ENCODE results near the gene MEIS1. TPM values are rescaled to one million over a fixed set of nuclear protein-coding genes. Genes with fewer than 3 reads are reported as not detected.

Gene MEIS1
- total and polyA plus RNA-seq, 3 donors from 2014 or later = 10.8 to 13.8 (median 13.5) TPM

DNA sequence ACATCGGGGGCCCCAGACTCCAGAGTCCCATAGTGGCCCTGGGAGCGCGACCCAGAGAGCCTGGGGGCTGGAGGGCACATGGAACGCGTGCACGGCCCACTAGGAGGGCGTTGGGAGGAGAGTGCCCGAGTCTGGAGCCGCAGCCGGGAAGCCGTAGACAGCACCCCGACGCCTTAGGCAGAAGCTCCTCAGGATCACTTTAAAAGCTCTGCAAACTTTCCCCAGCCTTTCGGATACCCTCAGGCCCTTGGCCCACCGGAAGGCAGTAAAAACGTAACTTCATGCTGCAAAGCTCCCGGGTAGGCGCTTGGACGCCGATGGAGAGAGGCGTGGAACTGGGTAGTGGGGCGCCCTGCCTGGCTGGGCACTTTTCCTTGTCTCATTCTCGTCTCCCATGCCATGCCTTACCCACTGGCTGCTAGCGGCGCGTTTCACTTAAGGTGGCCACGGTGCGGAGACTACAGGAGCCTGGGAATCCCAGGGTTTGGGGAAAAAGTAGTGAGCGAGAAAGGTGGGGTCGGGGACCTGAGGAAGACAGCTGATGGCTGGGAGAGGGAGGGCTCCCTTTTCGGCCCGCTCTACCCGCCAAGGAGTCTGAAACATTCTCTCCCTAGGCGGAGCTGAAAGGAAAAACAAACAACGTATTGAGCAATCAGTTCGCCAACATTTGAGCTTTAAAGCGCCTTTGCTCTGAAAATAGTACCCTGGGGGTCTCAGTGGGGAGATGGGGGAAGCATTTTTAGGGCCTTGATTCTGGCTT is 141.8 kb downstream of the MEIS1 start:
- peak overlapping the region; percentile 39 to 63 for H3K4me3 ChIP-seq
- peak overlapping the region; percentile 69 to 70 for H3K27ac ChIP-seq
- H3K4me1 ChIP-seq = peaks cover 8% of the 10 kb centered on the region
- DNase-seq = peak; percentile 43
- intact Hi-C loops (cut with DNase I; ENCODE audit: low total_unique reads) = loop anchor here (5.0 kb wide), 1 partner anchor 139 kb away; the partner anchor contains the start of gene MEIS1
- H3K9me3 ChIP-seq = no peaks in the 10 kb centered on the region
- no peaks in the 10 kb centered on the region for H3K27me3 ChIP-seq
- TF ChIP-seq, protein P1, sequence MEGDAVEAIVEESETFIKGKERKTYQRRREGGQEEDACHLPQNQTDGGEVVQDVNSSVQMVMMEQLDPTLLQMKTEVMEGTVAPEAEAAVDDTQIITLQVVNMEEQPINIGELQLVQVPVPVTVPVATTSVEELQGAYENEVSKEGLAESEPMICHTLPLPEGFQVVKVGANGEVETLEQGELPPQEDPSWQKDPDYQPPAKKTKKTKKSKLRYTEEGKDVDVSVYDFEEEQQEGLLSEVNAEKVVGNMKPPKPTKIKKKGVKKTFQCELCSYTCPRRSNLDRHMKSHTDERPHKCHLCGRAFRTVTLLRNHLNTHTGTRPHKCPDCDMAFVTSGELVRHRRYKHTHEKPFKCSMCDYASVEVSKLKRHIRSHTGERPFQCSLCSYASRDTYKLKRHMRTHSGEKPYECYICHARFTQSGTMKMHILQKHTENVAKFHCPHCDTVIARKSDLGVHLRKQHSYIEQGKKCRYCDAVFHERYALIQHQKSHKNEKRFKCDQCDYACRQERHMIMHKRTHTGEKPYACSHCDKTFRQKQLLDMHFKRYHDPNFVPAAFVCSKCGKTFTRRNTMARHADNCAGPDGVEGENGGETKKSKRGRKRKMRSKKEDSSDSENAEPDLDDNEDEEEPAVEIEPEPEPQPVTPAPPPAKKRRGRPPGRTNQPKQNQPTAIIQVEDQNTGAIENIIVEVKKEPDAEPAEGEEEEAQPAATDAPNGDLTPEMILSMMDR (IDR thresholded peaks at IDR 0.05) = no peak
- no peak for TF ChIP-seq POLR2A (IDR thresholded peaks at IDR 0.05)
- WGBS, 2 donors = 8 to 22% methylated on average over 28 to 37 of the region's 37 CpGs
- H3K36me3 ChIP-seq (ENCODE audit: low read depth, missing control alignments) = no peaks in the 10 kb centered on the region

DNA sequence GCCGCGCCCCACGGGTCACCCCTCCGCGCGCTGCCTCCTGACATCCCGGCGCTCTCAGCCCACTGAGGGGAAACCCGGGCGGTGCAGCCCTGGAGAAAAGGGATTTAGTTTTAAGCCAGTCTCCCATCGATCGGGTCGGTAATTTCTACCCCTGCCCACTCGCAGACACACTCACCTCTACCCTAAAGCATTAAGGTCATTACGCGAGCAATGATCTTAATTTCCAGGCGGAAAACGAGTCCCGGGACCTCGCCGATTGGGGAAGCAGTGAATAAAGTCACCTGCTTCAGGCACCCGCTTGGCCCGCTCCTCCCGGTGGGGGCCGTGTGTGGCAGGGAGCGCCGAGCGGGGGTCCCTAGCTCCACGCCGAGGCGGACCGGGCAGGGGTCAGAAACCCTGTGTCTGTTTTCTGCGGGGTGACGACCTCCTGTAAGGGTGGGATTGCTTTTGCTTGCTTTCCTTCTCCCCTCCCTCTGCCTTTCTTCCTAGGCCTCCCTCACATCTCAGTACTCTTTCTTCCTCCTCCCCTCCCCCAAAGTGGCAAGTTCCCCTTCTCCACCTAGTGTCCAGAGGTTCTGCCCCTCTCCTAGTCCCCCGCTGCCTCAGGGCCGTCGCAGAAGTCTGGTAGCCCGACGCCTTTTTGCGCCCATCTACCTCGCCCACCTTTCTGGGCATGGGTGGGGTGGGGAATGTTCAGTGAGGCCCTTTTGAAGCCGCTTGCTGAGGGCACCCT is 142.6 kb downstream of the MEIS1 start:
- Histone ChIP-seq H3K9me3 (no peaks in the 10 kb centered on the region), H3K27me3 (no peaks in the 10 kb centered on the region), H3K27ac (peak overlapping the region; percentile 69 to 70), H3K4me3 (peak overlapping the region; percentile 39 to 63), H3K4me1 (peaks cover 10% of the 10 kb centered on the region), H3K36me3 (ENCODE audit: low read depth, missing control alignments) (no peaks in the 10 kb centered on the region)
- no peak for TF ChIP-seq POLR2A (IDR thresholded peaks at IDR 0.05)
- TF ChIP-seq, protein P1 (IDR thresholded peaks at IDR 0.05) = no peak
- DNase-seq = no peak
- intact Hi-C loops (cut with DNase I; ENCODE audit: low total_unique reads) = loop anchor here (5.0 kb wide), 1 partner anchor 140 kb away; the partner anchor contains the start of gene MEIS1
- WGBS, 2 donors = 15 to 24% methylated on average over 31 to 42 of the region's 42 CpGs

DNA sequence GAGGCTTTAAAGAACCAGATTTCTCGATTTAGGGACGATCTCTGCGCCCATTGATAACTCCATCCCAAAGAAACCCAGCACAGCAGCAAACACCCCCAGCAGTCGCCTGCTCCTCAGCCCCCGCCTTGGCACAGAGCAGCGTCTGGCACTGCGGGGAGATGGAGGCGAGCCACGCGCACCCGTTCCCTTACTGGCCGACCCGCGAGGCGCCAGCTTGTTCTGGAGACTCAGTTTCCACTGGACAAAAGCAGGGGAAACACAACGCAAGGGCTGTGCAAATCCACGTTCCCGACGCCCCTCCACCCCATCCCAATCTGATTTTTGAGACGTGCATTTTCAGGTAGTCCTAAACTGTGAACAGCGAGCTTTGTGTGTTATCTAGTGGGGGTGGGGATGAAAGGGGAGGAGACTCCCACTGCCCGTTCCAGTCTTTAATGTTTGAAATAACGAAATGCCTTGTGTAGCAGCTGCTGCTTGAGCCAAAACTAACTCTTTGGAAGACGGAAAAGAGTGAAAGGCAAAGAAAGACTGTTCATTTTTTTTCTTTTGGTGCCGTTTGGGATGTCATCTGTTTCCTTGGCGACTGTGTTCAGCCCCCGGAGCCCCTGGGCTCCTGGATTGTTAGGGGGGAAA is 143.2 kb downstream of the MEIS1 start:
- Histone ChIP-seq H3K27me3 (no peaks in the 10 kb centered on the region), H3K36me3 (ENCODE audit: low read depth, missing control alignments) (no peaks in the 10 kb centered on the region), H3K4me1 (peaks cover 10% of the 10 kb centered on the region), H3K4me3 (peak overlapping the region in 1 of 2 donors; percentile 63), H3K9me3 (no peaks in the 10 kb centered on the region), H3K27ac (peak overlapping the region in 1 of 2 donors; percentile 2)
- TF ChIP-seq, protein P1 (IDR thresholded peaks at IDR 0.05) = no peak
- no peak for TF ChIP-seq POLR2A (IDR thresholded peaks at IDR 0.05)
- WGBS, 2 donors = 33 to 42% methylated on average over 13 to 27 of the region's 27 CpGs
- intact Hi-C loops (cut with DNase I; ENCODE audit: low total_unique reads) = loop anchor here (5.0 kb wide), 1 partner anchor 141 kb away; the partner anchor contains the start of gene MEIS1
- no peak for DNase-seq

DNA sequence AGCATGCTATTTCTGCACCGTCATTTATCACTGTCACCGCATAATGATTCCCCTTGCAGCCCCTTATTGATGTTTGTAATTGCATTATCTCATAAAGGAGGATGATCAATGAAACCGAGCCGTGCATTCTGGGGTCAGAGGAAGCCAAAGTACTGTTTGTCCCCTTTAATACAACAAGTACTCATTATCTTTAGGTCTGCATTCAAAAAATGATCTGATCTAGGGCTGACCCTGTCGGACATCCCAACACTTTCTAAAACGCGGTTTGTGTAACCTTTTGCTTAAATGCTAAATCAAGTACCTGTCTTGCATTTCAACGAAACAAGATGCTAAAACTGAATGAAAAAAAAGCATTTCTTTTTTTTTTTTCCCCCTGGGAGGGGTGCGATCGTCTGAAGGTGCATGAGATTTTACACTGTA is 143.8 kb downstream of the MEIS1 start:
- H3K4me1 ChIP-seq = peaks cover 10% of the 10 kb centered on the region
- intact Hi-C loops (cut with DNase I; ENCODE audit: low total_unique reads) = loop anchor here (5.0 kb wide), 1 partner anchor 141 kb away; the partner anchor contains the start of gene MEIS1
- no peaks in the 10 kb centered on the region for H3K9me3 ChIP-seq
- H3K27ac ChIP-seq = peak overlapping the region in 1 of 2 donors; percentile 4
- no peaks in the 10 kb centered on the region for H3K36me3 ChIP-seq (ENCODE audit: low read depth, missing control alignments)
- WGBS, 2 donors = 40 to 43% methylated on average over 10 of the region's 10 CpGs
- H3K27me3 ChIP-seq = no peaks in the 10 kb centered on the region
- DNase-seq = no peak
- H3K4me3 ChIP-seq = no peak overlapping the region
- TF ChIP-seq, protein P1 (IDR thresholded peaks at IDR 0.05) = no peak
- TF ChIP-seq POLR2A (IDR thresholded peaks at IDR 0.05) = no peak

Data from testis (tissue), 3 donors.